ENCODE measurements around the gene DPAGT1.

GRCh38 chr11:119078675-119079420 is 22.8 kb downstream of the DPAGT1 start:
- TF ChIP-seq EP300 (IDR thresholded peaks at IDR 0.05; ENCODE audit: borderline replicate concordance in 1 of 2, low read depth in 2 of 2, low read length in 2 of 2) (no peak), CREB1 (IDR thresholded peaks at IDR 0.05) (no peak), CTCF (IDR thresholded peaks at IDR 0.05; ENCODE audit: control extremely low read depth in 1 of 3, insufficient read depth in 1 of 3, low read depth in 1 of 3, low read length in 3 of 3) (no peak), SIN3A (conservative IDR thresholded peaks at IDR 0.05 in 1 of 2, IDR thresholded peaks at IDR 0.05 in 1 of 2; ENCODE audit: low read depth in 1 of 2, low read length in 2 of 2) (no peak), JUND (IDR thresholded peaks at IDR 0.05; ENCODE audit: low read length) (no peak)
- TF ChIP-seq, protein P1, sequence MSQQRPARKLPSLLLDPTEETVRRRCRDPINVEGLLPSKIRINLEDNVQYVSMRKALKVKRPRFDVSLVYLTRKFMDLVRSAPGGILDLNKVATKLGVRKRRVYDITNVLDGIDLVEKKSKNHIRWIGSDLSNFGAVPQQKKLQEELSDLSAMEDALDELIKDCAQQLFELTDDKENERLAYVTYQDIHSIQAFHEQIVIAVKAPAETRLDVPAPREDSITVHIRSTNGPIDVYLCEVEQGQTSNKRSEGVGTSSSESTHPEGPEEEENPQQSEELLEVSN (IDR thresholded peaks at IDR 0.05) = no peak
